ENCODE results near the gene HERPUD2. TPM values are rescaled to one million over a fixed set of nuclear protein-coding genes. Genes with fewer than 3 reads are reported as not detected.

The HERPUD2 gene
- total and polyA plus RNA-seq, 11 donors = 6.4 to 26.3 (median 16.5) TPM

DNA sequence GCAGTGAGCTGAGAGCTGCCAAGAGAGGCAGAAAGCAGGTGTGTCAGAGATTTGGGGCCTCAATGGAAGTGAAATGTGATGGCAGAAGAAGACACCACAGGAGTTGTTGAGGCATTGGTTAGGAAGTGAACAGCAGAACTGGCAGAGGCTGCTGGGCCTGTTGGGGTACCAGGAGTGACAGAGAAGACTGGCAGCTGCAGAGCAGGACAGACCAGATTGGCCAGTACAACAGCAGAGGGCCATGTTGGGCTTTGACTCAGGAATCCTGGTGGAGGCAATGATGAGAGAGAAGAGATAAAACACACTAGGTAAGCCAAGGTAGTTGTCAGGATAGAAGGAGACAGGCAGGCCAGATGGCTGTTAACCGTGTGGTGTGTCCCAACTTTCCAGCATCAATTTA is 19.9 kb upstream of the HERPUD2 start:
- intact Hi-C loops (cut with DNase I) = loop anchor here in 4 of 10 donors (5.0 kb wide), 2 partner anchors 42 to 87 kb away; partner anchors contain the start of gene SEPTIN7 (in 4 of the 4)
- H3K36me3 ChIP-seq = no peaks in the 10 kb centered on the region
- ATAC-seq (peak in 2 of 4 donors; percentile 24 to 39), DNase-seq (no peak)
- no peak overlapping the region for H3K4me3 ChIP-seq
- 89 to 92% (median 91%) methylated on average over 1 of the region's 1 CpG for WGBS, 4 donors
- peak overlapping the region in 1 of 12 donors; percentile 82 for H3K27ac ChIP-seq
- H3K4me1 ChIP-seq = peaks cover 0 to 39% (median 8%) of the 10 kb centered on the region in 12 donors
- H3K9me3 ChIP-seq = no peaks in the 10 kb centered on the region
- no peak for TF ChIP-seq POLR2A (IDR thresholded peaks at IDR 0.05)
- TF ChIP-seq, protein P1, sequence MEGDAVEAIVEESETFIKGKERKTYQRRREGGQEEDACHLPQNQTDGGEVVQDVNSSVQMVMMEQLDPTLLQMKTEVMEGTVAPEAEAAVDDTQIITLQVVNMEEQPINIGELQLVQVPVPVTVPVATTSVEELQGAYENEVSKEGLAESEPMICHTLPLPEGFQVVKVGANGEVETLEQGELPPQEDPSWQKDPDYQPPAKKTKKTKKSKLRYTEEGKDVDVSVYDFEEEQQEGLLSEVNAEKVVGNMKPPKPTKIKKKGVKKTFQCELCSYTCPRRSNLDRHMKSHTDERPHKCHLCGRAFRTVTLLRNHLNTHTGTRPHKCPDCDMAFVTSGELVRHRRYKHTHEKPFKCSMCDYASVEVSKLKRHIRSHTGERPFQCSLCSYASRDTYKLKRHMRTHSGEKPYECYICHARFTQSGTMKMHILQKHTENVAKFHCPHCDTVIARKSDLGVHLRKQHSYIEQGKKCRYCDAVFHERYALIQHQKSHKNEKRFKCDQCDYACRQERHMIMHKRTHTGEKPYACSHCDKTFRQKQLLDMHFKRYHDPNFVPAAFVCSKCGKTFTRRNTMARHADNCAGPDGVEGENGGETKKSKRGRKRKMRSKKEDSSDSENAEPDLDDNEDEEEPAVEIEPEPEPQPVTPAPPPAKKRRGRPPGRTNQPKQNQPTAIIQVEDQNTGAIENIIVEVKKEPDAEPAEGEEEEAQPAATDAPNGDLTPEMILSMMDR (IDR thresholded peaks at IDR 0.05) = peak in 1 of 12 donors; percentile 13
- no peaks in the 10 kb centered on the region for H3K27me3 ChIP-seq

DNA sequence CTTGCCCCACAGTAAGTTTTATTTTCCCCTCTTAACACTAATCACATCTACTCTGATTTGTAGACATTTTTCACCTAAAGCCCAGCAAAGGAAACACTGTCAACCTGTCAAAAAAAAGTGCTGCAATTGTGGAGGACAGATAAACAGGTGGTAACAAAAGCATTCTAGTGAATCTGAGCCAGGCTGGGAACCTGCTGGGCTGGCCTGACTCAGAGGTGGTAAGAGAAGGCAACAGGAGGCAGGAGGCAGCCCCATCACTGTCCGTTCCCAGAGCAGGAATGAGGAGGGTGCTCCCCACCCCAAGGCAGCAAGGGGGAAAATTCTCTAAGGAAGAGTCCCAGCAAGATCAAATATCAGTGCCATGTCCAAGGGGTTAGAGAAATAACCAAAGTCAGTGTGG is 19.5 kb upstream of the HERPUD2 start:
- no peak for ATAC-seq
- Histone ChIP-seq H3K27ac (no peak overlapping the region), H3K36me3 (no peaks in the 10 kb centered on the region), H3K9me3 (no peaks in the 10 kb centered on the region), H3K27me3 (no peaks in the 10 kb centered on the region), H3K4me3 (no peak overlapping the region), H3K4me1 (peaks cover 0 to 40% (median 10%) of the 10 kb centered on the region in 12 donors)
- intact Hi-C loops (cut with DNase I) = loop anchor here in 2 of 10 donors (5.0 kb wide), 1 partner anchor 88 kb away; the partner anchor contains the start of gene SEPTIN7 (in 2 of the 2)
- TF ChIP-seq, protein P1 (IDR thresholded peaks at IDR 0.05) = no peak
- TF ChIP-seq POLR2A (IDR thresholded peaks at IDR 0.05) = no peak
- WGBS, 4 donors = 87 to 100% (median 91%) methylated on average over 1 of the region's 1 CpG
- DNase-seq = no peak

DNA sequence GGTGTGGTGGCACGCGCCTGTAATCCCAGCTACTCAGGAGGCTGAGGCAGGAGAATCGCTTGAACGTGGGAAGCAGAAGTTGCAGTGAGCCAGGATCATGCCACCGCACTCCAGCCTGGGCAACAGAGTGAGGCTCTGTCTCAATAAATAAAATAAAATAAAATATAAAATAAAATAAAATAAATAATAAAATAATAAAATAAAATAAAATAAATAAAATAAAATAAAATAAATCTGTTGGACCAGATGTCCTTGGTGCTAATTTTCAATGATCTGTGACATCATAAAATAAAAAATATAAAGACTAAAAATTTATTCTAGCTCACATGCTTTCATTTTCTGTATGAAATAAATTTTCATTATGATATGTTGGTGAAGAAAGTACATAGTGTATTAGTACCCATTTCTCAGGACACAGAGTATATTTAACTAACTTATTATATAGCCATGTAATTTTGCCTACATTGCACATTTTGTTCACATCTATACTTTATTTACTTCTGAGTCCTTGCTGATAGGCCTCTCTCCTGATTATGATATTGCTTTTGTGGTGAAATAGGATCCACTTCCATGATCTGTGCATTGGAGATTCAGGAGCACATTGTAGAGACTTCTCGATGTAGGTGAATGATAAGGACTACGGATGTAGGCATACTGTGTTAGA is 17.8 kb upstream of the HERPUD2 start:
- H3K27ac ChIP-seq = no peak overlapping the region
- no peaks in the 10 kb centered on the region for H3K27me3 ChIP-seq
- no peak overlapping the region for H3K4me3 ChIP-seq
- DNase-seq (no peak), ATAC-seq (no peak)
- TF ChIP-seq, protein P1 (IDR thresholded peaks at IDR 0.05) = no peak
- no peak for TF ChIP-seq POLR2A (IDR thresholded peaks at IDR 0.05)
- H3K9me3 ChIP-seq = no peaks in the 10 kb centered on the region
- H3K4me1 ChIP-seq = peaks cover 0 to 26% (median 7%) of the 10 kb centered on the region in 12 donors
- intact Hi-C loops (cut with DNase I) = loop anchor here in 2 of 10 donors (5.0 kb wide), 1 partner anchor 90 kb away; the partner anchor contains the start of gene SEPTIN7 (in 2 of the 2)
- WGBS, 4 donors = 93 to 96% (median 94%) methylated on average over 7 of the region's 7 CpGs
- no peaks in the 10 kb centered on the region for H3K36me3 ChIP-seq

- Histone ChIP-seq H3K27me3 (no peaks in the 10 kb centered on the region), H3K9me3 (no peaks in the 10 kb centered on the region), H3K4me3 (no peak overlapping the region), H3K27ac (no peak overlapping the region), H3K4me1 (peaks cover 0 to 10% (median 0%) of the 10 kb centered on the region in 12 donors), H3K36me3 (no peaks in the 10 kb centered on the region)
- 55 to 62% (median 58%) methylated on average over 4 of the region's 4 CpGs for WGBS, 4 donors
- intact Hi-C loops (cut with DNase I) = loop anchor here in 6 of 10 donors (5.0 to 10.0 kb wide), 7 partner anchors 95 to 597 kb away; partner anchors contain the start of gene SEPTIN7 (in 2 of the 6)
- ATAC-seq = no peak
- TF ChIP-seq, protein P1 (IDR thresholded peaks at IDR 0.05) = no peak
- TF ChIP-seq POLR2A (IDR thresholded peaks at IDR 0.05) = no peak
- DNase-seq = no peak
These were observed 12.5 kb upstream of the HERPUD2 start for GRCh38 chr7:35707422-35707821.

Data from heart left ventricle (tissue), 16 donors.